Measurements from ENCODE around the gene NUDCD3.
"Not testable (repeated sequence)": the region's sequence is repeated elsewhere in the genome, so short reads cannot be mapped to it uniquely, and the experiment has no call there.

NUDCD3 gene

DNA sequence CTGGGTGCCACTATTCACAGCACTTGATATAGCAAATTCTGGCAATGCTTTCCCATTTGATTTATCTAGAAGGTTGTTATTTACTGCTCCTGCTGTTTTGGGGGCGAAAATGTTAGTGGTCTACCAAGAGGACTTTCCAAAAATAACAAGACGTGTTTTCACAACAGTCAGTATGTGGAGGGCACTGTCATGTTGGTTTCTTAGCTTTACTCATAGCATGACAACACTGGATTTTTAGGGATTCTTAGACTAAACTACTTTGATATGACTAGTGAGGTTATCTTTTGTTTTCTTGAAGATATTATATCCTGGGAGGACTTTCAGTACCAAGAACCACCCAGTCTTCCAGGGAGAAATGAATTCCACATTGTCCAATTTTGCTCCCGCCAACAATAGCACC, 49.4 kb downstream of the NUDCD3 start:
- FAIRE-seq, result no peak

DNA sequence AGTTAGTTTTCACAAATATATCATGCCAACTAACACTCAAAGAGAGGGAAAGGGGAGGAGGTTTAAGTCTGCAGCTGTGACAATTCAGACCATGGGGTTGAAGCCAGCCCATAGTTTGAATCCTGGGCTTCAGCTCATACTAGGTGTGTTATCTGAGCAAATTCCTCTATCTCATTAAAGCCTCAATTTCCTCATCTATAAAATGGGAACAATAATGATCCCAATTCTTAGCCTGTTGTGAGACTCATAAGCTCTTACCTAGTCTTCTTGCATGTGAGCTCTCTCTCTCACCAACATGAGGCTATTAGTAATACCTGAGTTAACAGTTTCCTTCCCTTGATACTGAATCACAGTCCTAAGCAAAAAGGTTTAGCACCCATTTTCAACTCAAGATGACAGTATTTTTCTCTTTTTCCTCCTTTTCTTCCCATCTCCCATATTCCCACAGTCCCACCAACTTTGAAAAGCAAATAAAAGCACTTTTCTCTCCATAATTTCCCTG, 49.8 kb downstream of the NUDCD3 start:
- no peak for FAIRE-seq

GRCh38 chr7:44439926-44440325, 50.5 kb downstream of the NUDCD3 start:
- FAIRE-seq, result no peak

GRCh38 chr7:44438816-44439215, 51.6 kb downstream of the NUDCD3 start:
- no peak for FAIRE-seq

DNA sequence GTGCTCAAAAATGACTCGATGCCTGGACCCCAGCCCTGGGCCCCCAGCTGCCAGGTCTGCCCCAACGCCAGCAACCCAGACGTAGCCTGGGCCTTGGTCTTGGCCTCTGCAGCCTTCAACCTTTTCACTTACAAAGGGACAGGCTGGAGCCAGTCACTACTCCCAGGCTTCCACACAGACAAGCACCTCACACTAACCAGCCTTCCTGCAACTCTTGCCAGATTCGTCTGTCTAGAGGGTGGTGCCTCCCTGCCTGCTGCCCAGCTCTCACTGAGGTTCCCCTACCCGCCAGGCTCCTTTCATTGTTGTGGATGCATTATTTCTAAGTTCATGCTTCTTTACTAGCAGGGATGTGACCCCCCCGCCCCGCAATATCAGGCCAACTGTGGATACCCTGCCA, 56.3 kb downstream of the NUDCD3 start:
- no peak for FAIRE-seq

GRCh38 chr7:44433255-44434022, 57.0 kb downstream of the NUDCD3 start:
- no peak for FAIRE-seq

DNA sequence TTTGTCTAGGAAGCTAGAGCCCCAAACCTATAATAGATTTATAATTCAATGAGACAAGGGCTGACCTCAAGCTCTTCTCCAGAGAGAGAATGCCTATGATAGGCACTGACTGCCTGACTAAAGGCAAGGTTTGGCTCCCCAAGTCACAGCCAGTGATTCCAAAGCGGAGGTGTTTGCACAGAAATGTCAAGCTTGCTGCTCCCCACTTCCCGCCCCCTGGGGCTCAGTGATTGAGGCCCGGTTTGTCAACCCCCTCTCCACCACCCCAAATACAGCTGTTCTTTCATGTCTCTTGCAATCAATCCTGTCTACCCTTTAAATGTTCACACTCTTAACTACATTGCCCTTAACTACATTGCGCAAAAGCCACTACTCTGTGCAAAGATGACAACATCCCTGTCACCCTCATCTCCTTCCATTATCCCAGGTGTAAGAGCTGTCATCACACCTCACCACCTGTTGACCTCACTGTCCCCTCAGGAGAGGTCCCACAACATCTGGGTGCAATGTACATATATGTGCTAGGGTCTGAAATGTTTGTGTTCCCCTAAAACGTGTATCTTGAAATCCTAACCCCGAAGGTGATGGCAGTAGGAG, 58.0 kb downstream of the NUDCD3 start:
- no peak for FAIRE-seq

DNA sequence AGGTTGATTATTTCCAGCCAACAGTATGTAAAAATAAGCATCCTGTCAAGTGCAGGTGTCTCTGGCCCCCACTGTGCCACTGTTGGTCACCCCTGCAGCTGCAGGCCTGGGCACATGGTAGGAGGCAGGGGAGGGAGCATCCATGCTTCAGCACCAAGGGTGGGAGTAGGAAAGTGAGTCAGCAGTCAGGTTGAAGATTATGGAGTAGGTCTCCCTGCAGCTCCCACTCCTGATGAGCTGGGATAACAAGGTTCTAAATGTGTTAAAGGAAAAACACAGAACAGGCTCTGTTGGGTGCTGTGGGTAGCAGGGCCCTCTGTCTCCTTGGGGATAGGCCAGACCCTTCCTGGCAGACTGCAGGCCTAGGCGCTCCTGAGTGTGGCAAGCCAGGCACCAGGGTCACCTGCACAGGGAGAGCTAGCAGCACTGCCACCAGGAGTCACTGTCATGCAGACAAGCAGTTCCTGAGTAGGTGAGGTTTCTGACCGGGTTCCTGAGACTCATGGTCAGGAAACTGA, 59.3 kb downstream of the NUDCD3 start:
- FAIRE-seq, result no peak

- FAIRE-seq, result no peak
These were observed 60.4 kb downstream of the NUDCD3 start for GRCh38 chr7:44430054-44430453.

DNA sequence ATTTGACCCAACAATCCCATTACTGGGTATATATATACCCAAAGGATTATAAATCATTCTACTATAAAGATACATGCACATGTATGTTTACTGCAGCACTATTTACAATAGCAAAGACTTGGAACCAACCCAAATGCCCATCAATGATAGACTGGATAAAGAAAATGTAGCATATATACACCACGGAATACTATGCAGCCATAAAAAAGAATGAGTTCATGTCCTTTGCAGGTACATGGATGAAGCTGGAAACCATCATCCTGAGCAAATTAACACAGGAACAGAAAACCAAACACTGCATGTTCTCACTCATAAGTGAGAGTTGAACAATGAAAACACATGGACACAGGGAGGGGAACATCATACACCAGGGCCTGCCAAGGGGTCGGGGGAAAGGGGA, 65.7 kb downstream of the NUDCD3 start:
- not testable (repeated sequence) for FAIRE-seq

GRCh38 chr7:44416941-44417340, 73.5 kb downstream of the NUDCD3 start:
- no peak for FAIRE-seq

- FAIRE-seq, result no peak
These were observed 74.9 kb downstream of the NUDCD3 start for GRCh38 chr7:44415510-44415909.

DNA sequence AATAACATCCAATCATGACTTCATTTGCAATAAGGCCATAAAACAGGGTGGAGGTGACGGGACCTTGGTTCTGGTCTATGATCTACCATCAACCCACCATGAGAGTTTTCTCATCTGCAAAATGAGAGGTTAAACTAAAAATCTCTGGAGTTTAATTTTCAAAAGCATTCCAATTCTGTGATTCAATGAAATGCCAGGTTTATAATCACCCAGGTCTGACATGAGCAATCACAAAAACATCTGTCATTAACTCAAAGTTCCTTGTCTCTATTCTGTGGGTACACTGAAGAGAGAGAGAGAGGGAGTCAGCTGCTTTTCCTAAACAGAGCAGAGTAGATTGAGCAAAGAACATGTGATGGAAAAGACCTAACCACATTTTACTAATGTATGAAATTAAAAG, 75.4 kb downstream of the NUDCD3 start:
- no peak for FAIRE-seq

DNA sequence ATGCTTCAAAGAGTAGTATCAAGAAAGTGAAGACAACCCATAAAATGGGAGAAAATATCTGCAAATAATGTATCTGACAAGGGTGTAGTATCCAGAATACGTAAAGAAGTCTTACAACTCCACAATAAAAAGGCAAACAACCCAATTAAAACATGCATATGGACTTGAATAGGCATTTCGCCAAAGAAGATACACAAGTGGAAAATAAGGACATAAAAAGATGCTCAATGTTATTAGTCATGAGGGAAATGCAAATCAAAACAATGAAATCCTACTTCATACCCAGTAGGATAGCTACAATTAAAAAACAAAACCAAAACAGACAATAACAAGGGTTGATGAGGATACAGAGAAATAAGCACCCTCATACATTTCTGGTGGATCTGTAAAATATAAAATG, 79.2 kb downstream of the NUDCD3 start:
- FAIRE-seq, result no peak

- no peak for FAIRE-seq
These were observed 81.9 kb downstream of the NUDCD3 start for GRCh38 chr7:44408596-44408995.

DNA sequence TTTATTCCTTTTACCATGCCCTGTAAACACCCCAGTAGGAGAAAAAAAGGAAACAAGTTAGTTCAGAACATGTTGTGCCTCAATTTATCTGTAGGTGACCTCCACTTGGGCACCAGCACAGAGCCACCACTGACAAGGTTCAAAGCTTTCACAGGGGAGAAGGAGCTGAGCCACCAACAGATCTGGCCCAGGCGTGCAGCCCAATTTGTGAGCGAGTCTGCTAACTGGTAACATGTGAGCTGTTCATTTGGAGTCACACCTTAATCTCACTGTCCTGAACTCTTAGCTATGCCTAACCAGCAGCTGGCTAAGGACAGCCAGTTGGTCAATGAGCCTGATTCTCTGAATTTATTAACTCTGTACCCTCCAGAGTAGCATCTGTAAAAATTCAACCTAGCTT, 86.7 kb downstream of the NUDCD3 start:
- FAIRE-seq, result no peak

GRCh38 chr7:44403176-44403759, 87.2 kb downstream of the NUDCD3 start:
- FAIRE-seq, result no peak

DNA sequence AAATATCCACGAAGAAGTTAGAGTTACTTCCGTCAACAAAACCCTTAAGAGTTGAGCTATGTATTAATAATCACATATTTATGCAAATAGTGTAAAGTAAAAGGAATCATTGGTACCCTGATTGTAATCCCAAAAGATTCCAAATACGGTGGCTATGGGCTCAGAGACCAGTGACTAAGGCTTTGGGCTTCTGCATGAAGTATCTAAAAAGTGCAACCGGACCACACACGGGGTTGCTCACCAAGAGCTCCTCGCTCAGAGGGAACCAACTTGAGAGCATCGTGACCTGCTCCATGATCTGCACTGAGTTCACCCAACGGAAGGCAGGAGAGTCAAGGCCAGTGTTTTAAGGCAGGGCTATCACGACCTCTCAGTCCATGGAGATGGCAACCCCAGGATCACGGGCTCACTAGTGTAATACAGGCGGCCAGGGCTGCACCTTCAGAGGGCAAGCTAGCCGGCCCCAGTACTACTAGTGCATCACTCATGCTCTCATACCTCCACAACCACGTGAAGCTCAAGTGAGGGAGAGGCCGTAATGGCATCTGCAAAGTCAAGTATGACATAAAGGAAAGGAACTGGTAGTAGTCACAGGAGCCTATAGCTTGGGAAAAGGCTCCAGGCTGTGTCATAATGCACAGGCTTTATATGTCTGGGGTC, 87.9 kb downstream of the NUDCD3 start:
- no peak for FAIRE-seq

- no peak for FAIRE-seq
These were observed 88.8 kb downstream of the NUDCD3 start for GRCh38 chr7:44401692-44402091.

DNA sequence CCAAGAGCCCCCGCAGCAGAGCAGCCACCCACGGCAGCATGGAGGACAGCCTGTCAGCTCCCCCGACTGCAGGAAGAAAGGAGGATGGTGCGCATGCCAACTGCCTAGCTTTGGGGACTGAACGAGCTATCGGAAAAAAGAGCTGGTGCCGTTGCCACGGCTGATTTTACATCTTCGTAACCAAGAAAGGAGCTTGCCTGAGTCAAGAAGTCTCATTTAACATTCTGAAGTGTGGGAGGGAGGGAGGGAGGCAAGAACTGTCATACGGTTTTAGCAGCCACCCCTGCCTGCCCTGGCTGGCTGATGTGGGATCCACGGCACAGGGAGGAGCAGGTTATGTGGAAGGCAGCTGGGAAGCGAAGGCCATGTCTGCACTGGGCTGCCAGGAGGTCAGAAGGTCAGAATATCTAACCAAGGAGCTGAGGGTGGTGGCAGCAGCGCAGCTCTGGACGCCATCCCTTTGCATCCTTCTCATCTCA, 90.4 kb downstream of the NUDCD3 start:
- FAIRE-seq, result no peak

GRCh38 chr7:44398953-44399574, 91.4 kb downstream of the NUDCD3 start:
- no peak for FAIRE-seq

- FAIRE-seq, result no peak
These were observed 91.9 kb downstream of the NUDCD3 start for GRCh38 chr7:44398511-44398911.

All from G401.6 (cell line).